HEK293 (cell line): Measurements from ENCODE around the gene HPCAL1.

Experiments used
- CTCF ChIA-PET: fragments of 350-600 bp; formaldehyde crosslinking; extraction: SDS; loops from one replicate; lab custom pipeline; 2021; ENCODE audit warnings: antibody characterized with exemption; lab: Yijun Ruan, JAX
- POLR2A ChIA-PET: fragments of 300-600 bp; formaldehyde crosslinking; extraction: SDS; loops from one replicate; lab custom pipeline; 2020; ENCODE audit warnings: antibody characterized with exemption, inconsistent platforms; lab: Yijun Ruan, JAX
- H3K27ac ChIP-seq: fragments of 200-500 bp; sonication (Bioruptor generic); 2 replicates; pipeline ENCODE4 v1.5.1; 2014; ENCODE audit warnings: low read depth, low read length, control low read depth, inconsistent platforms; ENCODE audit errors: extremely low read depth
- H3K36me3 ChIP-seq, 2 experiments: fragments of 200-500 bp in 1 of 2; sonication (Bioruptor generic) in 1 of 2; 1 replicate in 1 of 2; 2 replicates in 1 of 2; pipeline ENCODE4 v1.5.1; 2014 to 2017; ENCODE audit warnings: inconsistent platforms in 2 of 2, low read length in 2 of 2; ENCODE audit not compliant: control insufficient read depth in 2 of 2, insufficient read depth in 1 of 2
- H3K4me1 ChIP-seq: fragments of 200-500 bp; sonication (Bioruptor generic); 2 replicates; pipeline ENCODE4 v1.5.1; 2014; ENCODE audit warnings: mild to moderate bottlenecking, low read length, inconsistent platforms; ENCODE audit not compliant: control insufficient read depth, insufficient read depth
- H3K4me3 ChIP-seq: 2 replicates; pipeline ENCODE4 v1.5.1; 2011; ENCODE audit warnings: low read depth, mild to moderate bottlenecking, control low read depth, low read length, moderate library complexity
- H3K9me3 ChIP-seq: fragments of 200-500 bp; sonication (Bioruptor generic); 2 replicates; pipeline ENCODE4 v1.5.1; 2014; ENCODE audit warnings: low read depth, low read length, inconsistent platforms; ENCODE audit not compliant: control insufficient read depth, insufficient read depth
- INSM2 ChIP-seq: fragments of 450-650 bp; formaldehyde crosslinking; IDR thresholded peaks from 2 replicates; pipeline ENCODE4 v1.5.1; 2016; ENCODE audit warnings: missing biosample characterization, missing genetic modification characterization
- MZF1 ChIP-seq: fragments of 450-650 bp; formaldehyde crosslinking; IDR thresholded peaks from 2 replicates; pipeline ENCODE4 v1.5.1; 2017; ENCODE audit warnings: missing biosample characterization, missing genetic modification characterization, borderline replicate concordance
- PRDM2 ChIP-seq: fragments of 450-650 bp; formaldehyde crosslinking; IDR thresholded peaks from 2 replicates; pipeline ENCODE4 v1.5.1; 2016; ENCODE audit warnings: missing biosample characterization, missing genetic modification characterization, borderline replicate concordance
- SP7 ChIP-seq: fragments of 450-650 bp; formaldehyde crosslinking; IDR thresholded peaks from 2 replicates; pipeline ENCODE4 v1.5.1; 2016; ENCODE audit warnings: missing biosample characterization, missing genetic modification characterization
- ZBTB11 ChIP-seq: fragments of 450-650 bp; formaldehyde crosslinking; conservative IDR thresholded peaks from 2 replicates; pipeline ENCODE4 v1.5.1; 2016; ENCODE audit warnings: low read depth, missing biosample characterization, missing genetic modification characterization
- ZBTB17 ChIP-seq: fragments of 450-650 bp; formaldehyde crosslinking; IDR thresholded peaks from 2 replicates; pipeline ENCODE4 v1.5.1; 2016; ENCODE audit warnings: missing biosample characterization, missing genetic modification characterization
- ZNF223 ChIP-seq: fragments of 450-650 bp; formaldehyde crosslinking; IDR thresholded peaks from 2 replicates; pipeline ENCODE4 v1.5.1; 2016; ENCODE audit warnings: missing biosample characterization, missing genetic modification characterization
- ZNF26 ChIP-seq: fragments of 450-650 bp; formaldehyde crosslinking; IDR thresholded peaks from 2 replicates; pipeline ENCODE4 v1.5.1; 2016; ENCODE audit warnings: missing biosample characterization, missing genetic modification characterization
- ZNF398 ChIP-seq: fragments of 450-650 bp; formaldehyde crosslinking; IDR thresholded peaks from 2 replicates; pipeline ENCODE4 v1.5.1; 2017; ENCODE audit warnings: missing biosample characterization, missing genetic modification characterization
- ZNF518A ChIP-seq: fragments of 450-650 bp; formaldehyde crosslinking; conservative IDR thresholded peaks from 2 replicates; pipeline ENCODE4 v1.5.1; 2016; ENCODE audit warnings: low read depth, missing biosample characterization, missing genetic modification characterization
- ZNF560 ChIP-seq: fragments of 450-650 bp; formaldehyde crosslinking; IDR thresholded peaks from 2 replicates; pipeline ENCODE4 v1.5.1; 2017; ENCODE audit warnings: missing biosample characterization, missing genetic modification characterization, borderline replicate concordance
- ZNF704 ChIP-seq: fragments of 450-650 bp; formaldehyde crosslinking; IDR thresholded peaks from 2 replicates; pipeline ENCODE4 v1.5.1; 2016; ENCODE audit warnings: missing biosample characterization, missing genetic modification characterization
- ZNF791 ChIP-seq: fragments of 450-650 bp; formaldehyde crosslinking; IDR thresholded peaks from 2 replicates; pipeline ENCODE4 v1.5.1; 2016; ENCODE audit warnings: missing biosample characterization, missing genetic modification characterization
- ZSCAN18 ChIP-seq: fragments of 450-650 bp; formaldehyde crosslinking; IDR thresholded peaks from 2 replicates; pipeline ENCODE4 v1.5.1; 2016; ENCODE audit warnings: missing biosample characterization, missing genetic modification characterization

HPCAL1 gene

GRCh38 chr2:10289352-10289751 lies 13.4 kb upstream of the HPCAL1 start:
- CTCF ChIA-PET = no interaction called here
- H3K4me1 ChIP-seq = no peaks in the 10 kb centered on the region; the same call in 1 of the 2 replicates
- H3K9me3 ChIP-seq = no peaks in the 10 kb centered on the region
- no peaks in the 10 kb centered on the region for H3K36me3 ChIP-seq
- no peak overlapping the region for H3K4me3 ChIP-seq
- POLR2A ChIA-PET = no interaction called here
- no peak overlapping the region for H3K27ac ChIP-seq
- TF ChIP-seq ZBTB17 = no peak
- no peak for TF ChIP-seq SP7
- no peak for TF ChIP-seq MZF1
- no peak for TF ChIP-seq ZNF223 (tag by site-specific recombination)
- no peak for TF ChIP-seq PRDM2
- TF ChIP-seq ZNF704 = no peak
- TF ChIP-seq INSM2 = no peak
- no peak for TF ChIP-seq ZSCAN18 (tag by site-specific recombination)
- no peak for TF ChIP-seq ZNF518A (tag by site-specific recombination)
- no peak for TF ChIP-seq ZNF791 (tag by site-specific recombination)
- no peak for TF ChIP-seq ZNF26
- TF ChIP-seq ZBTB11 (tag by site-specific recombination) = no peak
- TF ChIP-seq ZNF560 = no peak
- no peak for TF ChIP-seq ZNF398
- TF ChIP-seq, all 188 proteins: peak for 0
